NCI-H146 (cell line): ENCODE measurements around the gene HBG1.

Source experiments
- DNase-seq: peaks from one replicate; lab custom pipeline; 2025; lab: John Stamatoyannopoulos, UW

Gene HBG1

GRCh38 chr11:5225480-5225871 is 24.2 kb downstream of the HBG1 start:
- DNase-seq: no peak

- no peak for DNase-seq
Measured at GRCh38 chr11:5224538-5225479, 24.8 kb downstream of the HBG1 start.

GRCh38 chr11:5223686-5224085 is 26.0 kb downstream of the HBG1 start:
- no peak for DNase-seq

GRCh38 chr11:5223146-5223545 is 26.5 kb downstream of the HBG1 start:
- DNase-seq: no peak

GRCh38 chr11:5210376-5210885 is 39.2 kb downstream of the HBG1 start:
- DNase-seq: no peak

- DNase-seq: peak; percentile 16
Measured at GRCh38 chr11:5204787-5205186, 44.9 kb downstream of the HBG1 start.

GRCh38 chr11:5203366-5203765 is 46.3 kb downstream of the HBG1 start:
- no peak for DNase-seq

GRCh38 chr11:5200582-5200981 is 49.1 kb downstream of the HBG1 start, which contains the start of gene OR51V1:
Gene OR51V1, minus strand, starts transcription at chr11:5200682. Its CDS starts 0 bp downstream, at chr11:5200682.
- DNase-seq: no peak

- no peak for DNase-seq
Measured at GRCh38 chr11:5198285-5198684, 51.4 kb downstream of the HBG1 start.
